ENCODE data around the gene KRTAP3-1. TPM values are rescaled to one million over a fixed set of nuclear protein-coding genes. Genes with fewer than 3 reads are reported as not detected.

Gene KRTAP3-1
- total RNA-seq, 5 donors from 2014 or later (not counting 1 experiment from before 2014, with no cell fraction given): not detected

GRCh38 chr17:41029633-41030245 lies 20.8 kb upstream of the KRTAP3-1 start, which contains the start of gene KRTAP1-4:
TSS of gene KRTAP1-4 (minus strand) at chr17:41030195. CDS start at chr17:41030078, 117 bp downstream.
- ChIA-PET POLR2A (no interaction called here), CTCF (interaction anchor here (0.6 kb wide), 2 partner anchors 61 to 520 kb away, joined by 3 read pairs; no protein-coding TSS in a partner anchor)
- Mint-ChIP-seq H3K4me1 (no peaks in the 10 kb centered on the region), H3K4me3 (no peak within 1 kb of the TSS), H3K27ac (no peak within 1 kb of the TSS), H3K27me3 (peaks cover 24 to 36% of the 10 kb centered on the region in 2 donors), H3K36me3 (no peaks in the 10 kb centered on the region), H3K9me3 (no peaks in the 10 kb centered on the region)
- DNase-seq: no peak
- no peak within 1 kb of the TSS for H3K4me3 ChIP-seq (ENCODE audit: control insufficient read depth in 1 of 2, extremely low read depth in 1 of 2, low read length in 1 of 2)
- H3K4me1 ChIP-seq (ENCODE audit: control insufficient read depth in 1 of 2, extremely low read depth in 1 of 2, insufficient read depth in 2 of 2, low read length in 2 of 2): no peaks in the 10 kb centered on the region
- ATAC-seq (replicated peaks in 1 of 4): no peak
- 68% methylated on average over 12 of the region's 12 CpGs for WGBS (ENCODE audit: insufficient coverage)
- no peaks in the 10 kb centered on the region for H3K9me3 ChIP-seq
- peaks cover 0 to 19% of the 10 kb centered on the region in 2 experiments for H3K27me3 ChIP-seq (replicated peaks in 1 of 2; ENCODE audit: control insufficient read depth in 2 of 2, extremely low read depth in 1 of 2, insufficient read depth in 2 of 2, low read length in 1 of 2)
- H3K36me3 ChIP-seq (ENCODE audit: control insufficient read depth in 2 of 2, extremely low read depth in 1 of 2, insufficient read depth in 1 of 2, low read length in 1 of 2): no peaks in the 10 kb centered on the region
- H3K27ac ChIP-seq (ENCODE audit: low read length): no peak within 1 kb of the TSS

GRCh38 chr17:41026715-41027471 lies 18.0 kb upstream of the KRTAP3-1 start, which contains the start of gene KRTAP1-5:
TSS of gene KRTAP1-5 (minus strand) at chr17:41027208. CDS start at chr17:41027155, 53 bp downstream.
- Mint-ChIP-seq H3K36me3 (no peaks in the 10 kb centered on the region), H3K27ac (no peak within 1 kb of the TSS), H3K4me3 (no peak within 1 kb of the TSS), H3K9me3 (no peaks in the 10 kb centered on the region), H3K4me1 (no peaks in the 10 kb centered on the region), H3K27me3 (peaks cover 18 to 27% of the 10 kb centered on the region in 2 donors)
- CTCF ChIA-PET: no interaction called here
- WGBS (ENCODE audit: insufficient coverage): 81% methylated on average over 7 of the region's 9 CpGs
- DNase-seq (no peak), ATAC-seq (replicated peaks in 1 of 4) (no peak)
- no peaks in the 10 kb centered on the region for H3K4me1 ChIP-seq (ENCODE audit: control insufficient read depth in 1 of 2, extremely low read depth in 1 of 2, insufficient read depth in 2 of 2, low read length in 2 of 2)
- POLR2A ChIA-PET: no interaction called here
- no peaks in the 10 kb centered on the region for H3K36me3 ChIP-seq (ENCODE audit: control insufficient read depth in 2 of 2, extremely low read depth in 1 of 2, insufficient read depth in 1 of 2, low read length in 1 of 2)
- H3K27ac ChIP-seq (ENCODE audit: low read length): no peak within 1 kb of the TSS
- H3K27me3 ChIP-seq (replicated peaks in 1 of 2; ENCODE audit: control insufficient read depth in 2 of 2, extremely low read depth in 1 of 2, insufficient read depth in 2 of 2, low read length in 1 of 2): peaks cover 0 to 15% of the 10 kb centered on the region in 2 experiments
- no peak within 1 kb of the TSS for H3K4me3 ChIP-seq (ENCODE audit: control insufficient read depth in 1 of 2, extremely low read depth in 1 of 2, low read length in 1 of 2)
- no peaks in the 10 kb centered on the region for H3K9me3 ChIP-seq

GRCh38 chr17:41024697-41025096 lies 15.8 kb upstream of the KRTAP3-1 start:
- peaks cover 14 to 23% of the 10 kb centered on the region in 2 donors for H3K27me3 Mint-ChIP-seq
- ChIA-PET CTCF (no interaction called here), POLR2A (no interaction called here)

GRCh38 chr17:41020336-41020735 lies 11.4 kb upstream of the KRTAP3-1 start:
- H3K27me3 ChIP-seq (replicated peaks in 1 of 2; ENCODE audit: control insufficient read depth in 2 of 2, extremely low read depth in 1 of 2, insufficient read depth in 2 of 2, low read length in 1 of 2): no peaks in the 10 kb centered on the region
- H3K9me3 ChIP-seq: no peaks in the 10 kb centered on the region
- ChIA-PET POLR2A (no interaction called here), CTCF (interaction anchor here in 1 of 2 donors (0.7 kb wide), 1 partner anchor 301 kb away, joined by 7 read pairs; no protein-coding TSS in a partner anchor)
- Mint-ChIP-seq H3K36me3 (no peaks in the 10 kb centered on the region), H3K4me3 (no peak overlapping the region), H3K27ac (no peak overlapping the region), H3K4me1 (no peaks in the 10 kb centered on the region), H3K9me3 (peaks cover 0 to 4% (median 3%) of the 10 kb centered on the region in 3 donors), H3K27me3 (peaks cover 8 to 20% of the 10 kb centered on the region in 2 donors)
- DNase-seq (no peak), ATAC-seq (replicated peaks in 1 of 4) (no peak)
- no peaks in the 10 kb centered on the region for H3K4me1 ChIP-seq (ENCODE audit: control insufficient read depth in 1 of 2, extremely low read depth in 1 of 2, insufficient read depth in 2 of 2, low read length in 2 of 2)
- H3K4me3 ChIP-seq (ENCODE audit: control insufficient read depth in 1 of 2, extremely low read depth in 1 of 2, low read length in 1 of 2): no peak overlapping the region
- H3K36me3 ChIP-seq (ENCODE audit: control insufficient read depth in 2 of 2, extremely low read depth in 1 of 2, insufficient read depth in 1 of 2, low read length in 1 of 2): no peaks in the 10 kb centered on the region
- H3K27ac ChIP-seq (ENCODE audit: low read length): no peak overlapping the region

More at GRCh38 chr17:41024697-41025096, 15.8 kb upstream of the KRTAP3-1 start:
- Histone ChIP-seq H3K4me3 (ENCODE audit: control insufficient read depth in 1 of 2, extremely low read depth in 1 of 2, low read length in 1 of 2) (no peak overlapping the region), H3K27ac (ENCODE audit: low read length) (no peak overlapping the region), H3K9me3 (no peaks in the 10 kb centered on the region), H3K36me3 (ENCODE audit: control insufficient read depth in 2 of 2, extremely low read depth in 1 of 2, insufficient read depth in 1 of 2, low read length in 1 of 2) (no peaks in the 10 kb centered on the region), H3K27me3 (replicated peaks in 1 of 2; ENCODE audit: control insufficient read depth in 2 of 2, extremely low read depth in 1 of 2, insufficient read depth in 2 of 2, low read length in 1 of 2) (peaks cover 0 to 13% of the 10 kb centered on the region in 2 experiments), H3K4me1 (ENCODE audit: control insufficient read depth in 1 of 2, extremely low read depth in 1 of 2, insufficient read depth in 2 of 2, low read length in 2 of 2) (no peaks in the 10 kb centered on the region)
- 49% methylated on average over 2 of the region's 3 CpGs for WGBS (ENCODE audit: insufficient coverage)
- H3K36me3 Mint-ChIP-seq: no peaks in the 10 kb centered on the region
- DNase-seq (no peak), ATAC-seq (replicated peaks in 1 of 4) (no peak)
- H3K4me1 Mint-ChIP-seq: no peaks in the 10 kb centered on the region
- no peak overlapping the region for H3K27ac Mint-ChIP-seq
- H3K4me3 Mint-ChIP-seq: no peak overlapping the region
- peaks cover 0 to 4% (median 3%) of the 10 kb centered on the region in 3 donors for H3K9me3 Mint-ChIP-seq

DNA sequence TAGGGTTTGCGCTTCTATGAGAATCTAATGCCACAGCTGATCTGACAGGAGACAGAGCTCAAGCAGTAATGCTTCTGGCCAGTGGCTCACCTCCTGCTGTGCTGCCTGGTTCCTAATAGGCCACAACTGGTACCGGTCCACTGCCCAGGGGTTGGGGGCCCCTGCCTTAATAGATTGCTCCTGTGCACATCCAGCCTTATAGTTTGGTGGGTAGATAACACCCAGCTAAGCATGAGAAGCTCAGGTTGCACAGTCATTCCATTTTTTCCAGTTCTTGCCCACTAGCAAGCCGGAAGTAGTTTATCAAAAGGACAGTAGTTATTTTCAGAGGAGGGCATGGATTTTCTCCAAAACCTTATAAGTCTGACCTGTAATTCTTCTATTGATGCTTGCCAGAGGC lies 10.5 kb upstream of the KRTAP3-1 start:
- Mint-ChIP-seq H3K9me3 (peaks cover 0 to 4% (median 3%) of the 10 kb centered on the region in 3 donors), H3K27me3 (peaks cover 3 to 21% of the 10 kb centered on the region in 2 donors), H3K36me3 (no peaks in the 10 kb centered on the region), H3K27ac (no peak overlapping the region), H3K4me1 (no peaks in the 10 kb centered on the region), H3K4me3 (no peak overlapping the region)
- Histone ChIP-seq H3K9me3 (no peaks in the 10 kb centered on the region), H3K36me3 (ENCODE audit: control insufficient read depth in 2 of 2, extremely low read depth in 1 of 2, insufficient read depth in 1 of 2, low read length in 1 of 2) (no peaks in the 10 kb centered on the region), H3K27me3 (replicated peaks in 1 of 2; ENCODE audit: control insufficient read depth in 2 of 2, extremely low read depth in 1 of 2, insufficient read depth in 2 of 2, low read length in 1 of 2) (no peaks in the 10 kb centered on the region), H3K4me3 (ENCODE audit: control insufficient read depth in 1 of 2, extremely low read depth in 1 of 2, low read length in 1 of 2) (no peak overlapping the region), H3K27ac (ENCODE audit: low read length) (no peak overlapping the region), H3K4me1 (ENCODE audit: control insufficient read depth in 1 of 2, extremely low read depth in 1 of 2, insufficient read depth in 2 of 2, low read length in 2 of 2) (no peaks in the 10 kb centered on the region)
- no peak for ATAC-seq (replicated peaks in 1 of 4)
- ChIA-PET CTCF (no interaction called here), POLR2A (no interaction called here)
- DNase-seq: no peak
- 91% methylated on average over 1 of the region's 3 CpGs for WGBS (ENCODE audit: insufficient coverage)

GRCh38 chr17:41018541-41018940 lies 9.6 kb upstream of the KRTAP3-1 start:
- ATAC-seq (replicated peaks in 1 of 4) (no peak), DNase-seq (no peak)
- no peaks in the 10 kb centered on the region for H3K4me1 Mint-ChIP-seq
- WGBS (ENCODE audit: insufficient coverage): no CpG with 5 or more reads among the region's 3 CpGs
- POLR2A ChIA-PET: no interaction called here
- peaks cover 3 to 21% of the 10 kb centered on the region in 2 donors for H3K27me3 Mint-ChIP-seq
- Histone ChIP-seq H3K4me1 (ENCODE audit: control insufficient read depth in 1 of 2, extremely low read depth in 1 of 2, insufficient read depth in 2 of 2, low read length in 2 of 2) (no peaks in the 10 kb centered on the region), H3K36me3 (ENCODE audit: control insufficient read depth in 2 of 2, extremely low read depth in 1 of 2, insufficient read depth in 1 of 2, low read length in 1 of 2) (no peaks in the 10 kb centered on the region), H3K27ac (ENCODE audit: low read length) (no peak overlapping the region), H3K9me3 (no peaks in the 10 kb centered on the region), H3K4me3 (ENCODE audit: control insufficient read depth in 1 of 2, extremely low read depth in 1 of 2, low read length in 1 of 2) (no peak overlapping the region), H3K27me3 (replicated peaks in 1 of 2; ENCODE audit: control insufficient read depth in 2 of 2, extremely low read depth in 1 of 2, insufficient read depth in 2 of 2, low read length in 1 of 2) (no peaks in the 10 kb centered on the region)
- H3K4me3 Mint-ChIP-seq: no peak overlapping the region
- CTCF ChIA-PET: no interaction called here
- H3K36me3 Mint-ChIP-seq: no peaks in the 10 kb centered on the region
- H3K27ac Mint-ChIP-seq: no peak overlapping the region
- H3K9me3 Mint-ChIP-seq: peaks cover 0 to 4% (median 3%) of the 10 kb centered on the region in 3 donors

Data from T-cell (primary cell).